ENCODE results near the gene NAA10.

NAA10 gene

GRCh38 chrX:153909024-153909979 is 25.5 kb downstream of the NAA10 start:
- no peaks in the 10 kb centered on the region for H3K4me1 ChIP-seq (ENCODE audit: control insufficient read depth, insufficient read depth, low read length)
- no peaks in the 10 kb centered on the region for H3K36me3 ChIP-seq (ENCODE audit: control insufficient read depth in 2 of 2, insufficient read depth in 1 of 2, low read length in 2 of 2)
- H3K9me3 ChIP-seq (ENCODE audit: control insufficient read depth, insufficient read depth, low read depth, low read length), result no peaks in the 10 kb centered on the region
- POLR2A ChIA-PET, result interaction anchor here (0.8 to 0.9 kb wide), 3 partner anchors 9 to 19 kb away, joined by 3 to 6 read pairs (median 4); no protein-coding TSS in a partner anchor
- no peak overlapping the region for H3K4me3 ChIP-seq (ENCODE audit: low read depth, low read length)
- CTCF ChIA-PET, result interaction anchor here (9.6 kb wide), 1 partner anchor 14 kb away, joined by 72 read pairs; no protein-coding TSS in a partner anchor
- no peak overlapping the region for H3K27ac ChIP-seq (ENCODE audit: extremely low read depth, low read depth, low read length)
- 0 out of 2 replicates have a peak, but pooled peaks have one; percentile 8 for TF ChIP-seq SP2 (tag by site-specific recombination; IDR thresholded peaks at IDR 0.05)
- TF ChIP-seq GLIS2 (tag by site-specific recombination; IDR thresholded peaks at IDR 0.05), result peak; percentile 62
- TF ChIP-seq SCRT2 (tag by site-specific recombination; IDR thresholded peaks at IDR 0.05), result peak; percentile 23; the same call in 1 of the 2 replicates
- TF ChIP-seq SP3 (tag by site-specific recombination; IDR thresholded peaks at IDR 0.05), result 0 out of 2 replicates have a peak, but pooled peaks have one; percentile 22
- no peak for TF ChIP-seq ZFP37 (tag by site-specific recombination; IDR thresholded peaks at IDR 0.05)
- TF ChIP-seq ZBTB1 (tag by site-specific recombination; IDR thresholded peaks at IDR 0.05), result no peak
- no peak for TF ChIP-seq ATF2 (tag by site-specific recombination; IDR thresholded peaks at IDR 0.05; ENCODE audit: low read depth)

- no peaks in the 10 kb centered on the region for H3K36me3 ChIP-seq (ENCODE audit: control insufficient read depth in 2 of 2, insufficient read depth in 1 of 2, low read length in 2 of 2)
- H3K4me3 ChIP-seq (ENCODE audit: low read depth, low read length), result no peak overlapping the region
- no peaks in the 10 kb centered on the region for H3K9me3 ChIP-seq (ENCODE audit: control insufficient read depth, insufficient read depth, low read depth, low read length)
- ChIA-PET CTCF (interaction anchor here (9.6 kb wide), 1 partner anchor 15 kb away, joined by 72 read pairs; no protein-coding TSS in a partner anchor), POLR2A (interaction anchor here (0.8 to 0.9 kb wide), 2 partner anchors 10 to 20 kb away, joined by 3 to 6 read pairs; no protein-coding TSS in a partner anchor)
- H3K4me1 ChIP-seq (ENCODE audit: control insufficient read depth, insufficient read depth, low read length), result no peaks in the 10 kb centered on the region
- H3K27ac ChIP-seq (ENCODE audit: extremely low read depth, low read depth, low read length), result no peak overlapping the region
- no peak for TF ChIP-seq ZNF449 (tag by site-specific recombination; IDR thresholded peaks at IDR 0.05)
- no peak for TF ChIP-seq OSR2 (tag by site-specific recombination; IDR thresholded peaks at IDR 0.05)
- no peak for TF ChIP-seq AEBP2 (tag by site-specific recombination; IDR thresholded peaks at IDR 0.05; ENCODE audit: borderline replicate concordance)
- TF ChIP-seq ZNF24 (tag by site-specific recombination; IDR thresholded peaks at IDR 0.05), result no peak
- no peak for TF ChIP-seq ZNF544 (tag by site-specific recombination; IDR thresholded peaks at IDR 0.05)
- TF ChIP-seq ZNF26 (tag by site-specific recombination; IDR thresholded peaks at IDR 0.05), result no peak
- no peak for TF ChIP-seq ZBTB7A (tag by site-specific recombination; IDR thresholded peaks at IDR 0.05; ENCODE audit: low read depth)
Observed at GRCh38 chrX:153908219-153908860, 26.5 kb downstream of the NAA10 start.
